Inflammatory macrophage (primary cell): Measurements from ENCODE around the gene FANCC.
"Not testable (repeated sequence)": the region's sequence is repeated elsewhere in the genome, so short reads cannot be mapped to it uniquely, and the experiment has no call there.

Experiments
- DNase-seq, 2 donors: peaks; one replicate each; pipeline ENCODE4 v3.0.0-alpha.2; 2020 to 2022

The FANCC gene

DNA sequence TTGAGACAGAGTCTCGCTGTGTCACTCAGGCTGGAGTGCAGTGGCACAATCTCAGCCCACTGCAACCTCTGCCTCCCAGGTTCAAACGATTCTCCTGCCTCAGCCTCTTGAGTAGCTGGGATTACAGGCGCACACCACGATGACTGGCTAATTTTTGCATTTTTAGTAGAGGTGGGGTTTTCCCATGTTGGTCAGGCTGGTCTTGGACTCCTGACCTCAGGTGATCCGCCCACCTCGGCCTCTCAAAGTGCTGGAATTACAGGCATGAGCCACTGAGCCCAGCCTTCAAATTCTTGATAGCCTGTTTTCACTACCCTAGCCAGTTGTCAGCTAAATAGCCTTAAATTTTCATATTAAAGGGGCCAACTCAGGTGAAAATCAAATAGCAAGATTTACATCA, 11.6 kb upstream of the FANCC start:
- DNase-seq, result not testable (repeated sequence)

DNA sequence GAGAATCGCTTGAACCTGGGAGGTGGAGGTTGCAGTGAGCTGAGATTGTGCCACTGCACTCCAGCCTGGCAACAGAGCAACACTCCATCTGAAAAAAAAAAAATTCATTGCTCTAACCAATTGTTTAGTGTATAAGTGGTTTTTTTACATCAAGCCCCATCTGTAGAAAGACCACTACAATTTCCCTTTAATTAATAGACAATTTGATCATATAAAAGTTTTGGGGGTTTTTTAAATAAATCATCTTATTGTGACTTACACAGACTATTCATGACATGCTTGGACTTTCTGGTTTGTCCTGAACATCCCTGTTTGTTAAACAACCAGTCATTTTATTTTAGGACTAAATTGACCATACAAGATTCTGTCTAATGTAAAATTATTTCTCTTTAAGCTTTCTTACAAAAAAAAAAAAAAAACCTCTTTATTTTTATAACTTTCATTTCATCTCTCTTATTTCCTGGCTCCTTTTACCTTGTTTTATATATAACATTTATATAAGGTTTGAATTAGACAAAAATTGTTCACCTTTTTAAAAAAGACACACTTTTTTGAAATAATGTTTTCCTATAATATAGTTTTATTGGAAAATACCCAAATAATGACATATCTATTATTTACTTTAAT, 9.8 kb upstream of the FANCC start:
- no peak for DNase-seq

DNA sequence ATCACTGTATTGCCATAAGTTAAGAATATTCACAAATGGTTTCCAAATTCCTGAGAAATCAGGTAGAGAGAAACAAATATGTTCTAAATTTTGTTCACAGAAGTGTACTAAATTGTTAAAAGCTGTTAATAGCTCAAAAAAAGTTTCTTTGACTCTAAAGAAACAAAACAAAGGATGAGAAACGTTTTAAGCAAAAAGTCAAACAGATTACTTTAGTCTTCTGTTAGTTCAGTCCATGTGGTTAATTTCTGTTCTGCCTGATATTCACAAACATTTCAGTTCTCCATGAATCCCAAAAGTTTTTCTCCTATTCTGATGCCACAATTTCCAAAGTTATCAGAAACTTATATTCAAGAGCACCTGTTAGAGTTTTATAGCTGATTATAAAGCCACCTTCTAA, 7.7 kb upstream of the FANCC start:
- DNase-seq, result no peak

DNA sequence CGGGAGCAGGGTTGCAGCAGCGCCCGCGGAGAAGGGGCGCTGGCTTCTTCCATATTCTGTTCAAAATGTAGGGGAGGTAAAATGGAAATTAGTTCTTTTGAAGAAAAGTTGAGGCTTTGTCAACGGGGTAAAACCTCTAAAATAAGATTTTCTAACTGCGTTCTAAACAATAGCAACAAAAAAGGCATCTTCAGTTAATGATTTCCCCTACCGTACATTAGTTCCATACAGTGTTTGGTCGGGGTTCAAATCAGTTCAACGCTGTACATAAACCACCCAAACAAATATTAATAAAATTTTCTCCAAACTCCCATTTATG, 343 bp upstream of the FANCC start:
- no peak for DNase-seq

DNA sequence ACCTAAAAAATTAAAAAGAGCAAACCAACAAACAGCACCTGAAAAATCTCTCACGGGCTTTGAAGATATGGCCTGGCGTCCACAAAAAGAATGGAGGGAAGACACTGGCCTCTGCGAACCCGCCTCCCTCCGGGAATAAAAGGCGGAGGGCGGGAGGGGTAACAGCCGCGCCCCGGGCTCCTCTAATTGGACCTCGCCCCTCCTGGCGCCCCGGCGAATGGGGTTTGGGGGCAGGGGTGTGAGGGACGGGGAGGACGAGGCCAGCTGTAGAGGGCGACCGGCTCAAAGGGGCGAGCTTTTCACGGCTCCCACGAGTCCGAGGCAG, 753 bp downstream of the FANCC start:
- DNase-seq, result peak; percentile 31 to 36

DNA sequence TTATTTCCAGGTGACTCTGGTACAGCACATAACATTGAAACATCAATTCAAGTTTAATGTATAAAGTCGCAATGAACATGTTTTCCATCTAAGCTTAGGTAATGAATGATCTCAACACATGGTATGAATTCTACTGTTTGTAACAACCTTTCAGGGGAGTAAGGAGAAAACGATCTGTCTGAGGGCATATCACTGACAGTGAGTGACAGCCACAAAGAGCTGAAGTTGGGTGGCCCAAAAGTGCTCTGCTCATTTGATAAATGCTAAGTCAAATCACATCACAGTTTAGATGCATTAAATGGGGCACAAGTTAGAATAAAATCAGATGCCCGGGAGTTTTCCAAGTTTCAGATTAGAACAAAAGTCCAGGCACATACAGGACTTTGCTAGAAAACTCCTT, 1.2 kb downstream of the FANCC start:
- no peak for DNase-seq

DNA sequence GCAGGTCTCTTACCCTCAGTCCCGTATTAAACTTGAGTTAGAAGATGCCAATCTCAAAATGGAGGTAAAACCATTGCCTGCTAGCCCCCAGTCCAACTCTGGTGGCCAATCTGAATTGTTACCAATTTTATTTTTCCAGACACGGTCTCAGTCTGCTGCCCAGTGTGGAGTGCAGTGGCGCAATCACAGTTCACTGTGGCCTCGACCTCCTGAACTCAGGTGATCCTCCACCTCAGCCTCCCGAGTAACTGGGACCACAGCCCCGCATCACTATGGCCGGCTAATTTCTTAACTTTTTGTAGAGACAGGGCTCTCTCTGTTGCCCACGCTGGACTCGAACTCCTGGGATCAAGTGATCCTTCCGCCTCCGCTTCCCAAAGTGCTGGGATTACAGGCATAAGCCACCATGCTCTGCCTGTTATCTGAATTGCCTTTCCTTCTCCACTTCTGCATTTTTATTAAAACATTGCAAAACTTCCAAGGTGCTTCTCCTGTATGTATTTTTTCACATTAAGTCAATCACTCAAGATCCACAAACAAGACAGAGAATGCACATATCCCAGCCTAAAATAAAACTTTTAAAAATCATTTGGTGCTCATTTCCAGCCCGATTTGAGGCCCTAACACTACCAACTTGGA, 2.3 kb downstream of the FANCC start:
- no peak for DNase-seq

DNA sequence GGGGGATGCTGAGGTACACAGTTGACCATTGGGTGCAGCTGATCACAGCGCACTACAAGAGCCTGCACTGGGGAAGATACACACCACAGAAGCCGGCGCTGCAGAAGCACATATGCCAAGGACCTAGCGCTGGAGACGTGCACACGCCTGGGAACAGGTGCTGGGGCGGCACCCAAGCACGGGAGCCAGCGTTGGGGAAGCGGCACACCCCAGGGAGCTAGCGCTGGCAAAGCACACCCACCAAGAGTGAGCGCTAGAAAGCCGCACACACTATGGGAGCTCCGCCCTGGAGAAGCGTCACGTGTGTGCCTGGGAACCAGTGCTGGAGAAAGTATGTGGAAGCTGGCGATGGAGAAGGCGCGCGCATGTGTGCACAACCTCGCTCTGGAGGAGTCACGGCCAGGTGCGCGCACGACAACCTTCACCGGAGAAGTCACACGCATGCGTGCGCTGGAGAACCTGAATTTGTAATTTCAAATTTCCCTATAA, 4.5 kb downstream of the FANCC start:
- DNase-seq, result peak; percentile 24 to 34

DNA sequence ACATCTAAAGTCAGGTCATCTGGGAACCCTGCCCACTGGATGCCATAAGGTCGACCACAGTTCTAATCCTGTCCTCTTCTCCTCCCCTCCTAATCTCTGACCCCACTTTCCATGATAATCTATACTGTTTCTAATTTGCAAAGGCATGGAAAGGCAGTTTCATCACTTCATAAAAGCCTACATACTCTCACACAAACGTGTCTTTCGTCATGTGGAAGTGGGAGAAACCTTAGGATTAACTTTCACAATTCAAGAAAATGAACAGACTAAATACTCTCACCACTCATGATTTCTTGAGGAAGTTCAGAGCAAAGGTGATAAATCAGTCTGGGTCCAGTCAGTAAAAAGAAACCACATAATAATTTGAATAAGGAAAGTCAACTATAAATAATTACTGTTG, 5.5 kb downstream of the FANCC start:
- peak; percentile 18 to 32 for DNase-seq

DNA sequence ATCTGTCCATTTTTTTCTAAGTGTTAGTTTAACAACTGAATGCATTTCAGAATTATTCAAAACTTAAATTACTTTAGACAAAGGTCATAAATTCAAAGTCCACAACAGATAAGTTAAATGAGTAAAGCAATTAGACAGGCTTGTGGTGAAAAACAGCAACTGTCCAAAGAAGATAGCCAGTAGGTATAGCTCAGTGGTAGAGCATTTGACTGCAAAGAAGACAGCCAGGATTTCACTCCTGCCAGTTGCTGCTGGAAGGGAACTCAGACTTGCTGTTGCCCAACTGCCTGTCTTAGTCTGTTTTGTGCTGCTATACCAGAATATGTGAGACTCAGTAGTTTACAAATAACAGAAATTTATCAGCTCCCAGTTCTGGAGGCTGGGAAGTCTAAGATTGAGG, 10.0 kb downstream of the FANCC start:
- no peak for DNase-seq

DNA sequence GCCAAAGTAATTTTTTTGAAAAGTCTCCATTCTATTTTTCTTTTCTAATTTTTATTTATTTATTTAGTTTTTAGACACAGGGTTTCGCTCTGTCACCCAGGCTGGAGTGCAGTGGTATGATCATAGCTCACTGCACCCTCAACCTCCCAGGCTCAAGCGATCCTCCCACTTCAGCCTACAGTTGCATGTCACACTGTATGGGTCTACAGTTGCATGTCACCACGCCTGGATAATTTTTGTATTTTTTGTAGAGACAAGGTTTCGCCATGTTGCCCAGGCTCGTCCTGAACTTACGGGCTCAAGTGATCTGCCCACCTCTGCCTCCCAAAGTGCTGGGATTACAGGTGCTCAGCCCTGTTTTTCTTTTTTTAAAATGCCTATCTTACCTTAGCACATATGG, 10.7 kb downstream of the FANCC start:
- no peak for DNase-seq

DNA sequence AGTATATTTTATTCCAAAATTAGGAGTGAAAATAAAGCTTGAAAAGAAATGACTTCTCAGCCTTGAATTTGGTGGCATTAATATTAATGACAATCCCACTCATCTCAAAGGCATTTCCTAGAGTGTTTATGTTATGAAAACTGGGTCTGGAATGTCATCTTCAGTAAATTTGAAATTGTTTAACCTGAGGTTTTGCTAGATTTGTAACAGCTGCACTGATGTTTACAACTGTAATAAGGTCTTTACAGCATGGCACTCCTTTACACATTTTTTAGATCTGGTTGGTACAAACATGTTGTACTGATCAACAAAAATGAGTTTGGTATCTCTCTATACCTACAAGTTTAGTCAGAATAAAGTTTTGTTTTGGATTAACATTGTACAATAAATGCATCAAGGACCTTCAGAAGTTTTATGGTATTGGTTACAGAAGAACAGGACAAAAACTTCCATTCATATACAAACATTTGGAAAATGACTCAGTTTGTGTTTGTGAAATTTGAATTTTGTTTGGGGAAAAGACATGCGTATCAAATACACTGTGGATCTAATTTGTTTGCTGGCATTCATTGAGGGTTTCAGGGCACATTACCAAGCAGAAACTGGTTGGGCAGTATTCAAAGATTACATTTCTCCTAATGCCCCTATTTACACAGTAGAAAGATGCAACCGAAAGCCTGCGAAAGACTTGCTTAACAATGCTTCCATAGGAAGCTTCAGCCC, 11.6 kb downstream of the FANCC start:
- DNase-seq, result no peak

DNA sequence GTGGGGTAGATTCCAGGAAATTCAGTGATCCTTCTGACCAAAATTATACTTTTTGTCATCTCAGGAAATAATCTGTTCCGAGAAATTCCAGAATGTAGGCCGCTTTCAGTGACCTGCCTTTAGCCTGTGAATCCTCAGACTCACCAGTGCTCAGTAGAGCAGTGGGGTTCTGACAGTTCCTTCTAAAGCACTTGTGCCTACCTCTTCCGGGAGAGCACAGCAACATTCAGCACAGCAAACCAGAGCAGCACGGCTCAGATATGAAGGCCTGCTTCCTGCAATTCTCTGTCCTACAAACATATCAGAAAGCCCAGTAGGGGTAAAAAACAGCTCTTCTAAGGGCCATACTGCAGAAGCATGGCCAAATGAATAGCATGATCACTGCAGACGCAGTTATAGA, 15.0 kb downstream of the FANCC start:
- DNase-seq, result peak in 1 of 2 donors; percentile 3

DNA sequence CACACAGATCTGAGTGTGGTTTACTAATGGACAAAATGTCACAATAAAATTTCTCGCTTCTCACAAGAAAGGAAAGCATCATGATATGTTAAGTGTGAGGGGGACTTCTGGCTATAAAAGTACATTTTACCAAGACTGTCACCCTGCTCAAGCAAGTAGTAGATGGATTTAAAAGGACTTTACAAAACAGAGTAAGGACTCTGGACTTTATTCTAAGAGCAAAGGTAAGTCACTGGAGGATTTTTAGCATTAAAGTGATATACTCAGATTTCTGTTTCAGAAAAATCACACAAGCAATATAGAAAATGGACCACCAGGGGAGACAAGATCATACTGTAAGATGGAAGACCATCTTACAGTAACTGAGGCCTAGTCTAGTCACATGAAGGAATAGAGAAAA, 19.7 kb downstream of the FANCC start:
- no peak for DNase-seq

DNA sequence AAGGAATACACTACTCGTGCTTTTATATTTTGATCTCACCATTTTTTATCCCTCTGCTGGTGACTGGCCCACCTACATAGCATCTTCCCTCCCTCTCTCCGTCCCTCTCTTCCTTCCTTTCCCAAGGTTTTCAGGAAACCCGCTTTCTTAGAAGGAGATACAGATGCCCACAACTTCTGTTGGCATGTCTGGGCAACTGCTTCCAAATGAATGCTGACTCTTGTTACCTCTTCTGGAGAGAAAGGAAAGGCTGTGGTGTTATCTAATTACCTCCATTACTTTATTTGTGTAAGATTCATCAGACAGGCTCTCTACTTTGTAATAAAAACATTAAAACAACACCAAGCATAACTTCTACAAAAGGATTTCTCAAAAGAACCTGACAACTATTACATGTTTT, 20.2 kb downstream of the FANCC start:
- no peak for DNase-seq

DNA sequence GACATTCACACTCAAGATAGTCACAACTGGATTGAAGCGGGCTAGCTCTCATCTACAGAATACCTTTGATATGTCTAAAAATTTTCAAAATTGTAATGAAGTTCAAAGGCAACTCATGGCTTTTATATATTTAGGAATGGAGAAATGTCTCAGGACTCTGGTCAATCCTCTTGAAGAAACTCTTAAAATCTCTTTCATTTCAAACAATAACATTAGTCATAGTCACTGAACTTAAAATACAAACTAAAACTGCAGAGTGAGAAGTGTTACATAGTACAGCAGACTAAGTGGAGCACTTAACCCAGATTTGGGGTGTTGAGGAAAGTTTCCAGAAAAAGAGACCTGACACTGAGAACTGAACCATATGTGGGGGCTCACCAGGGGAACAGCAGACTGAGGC, 20.7 kb downstream of the FANCC start:
- no peak for DNase-seq

DNA sequence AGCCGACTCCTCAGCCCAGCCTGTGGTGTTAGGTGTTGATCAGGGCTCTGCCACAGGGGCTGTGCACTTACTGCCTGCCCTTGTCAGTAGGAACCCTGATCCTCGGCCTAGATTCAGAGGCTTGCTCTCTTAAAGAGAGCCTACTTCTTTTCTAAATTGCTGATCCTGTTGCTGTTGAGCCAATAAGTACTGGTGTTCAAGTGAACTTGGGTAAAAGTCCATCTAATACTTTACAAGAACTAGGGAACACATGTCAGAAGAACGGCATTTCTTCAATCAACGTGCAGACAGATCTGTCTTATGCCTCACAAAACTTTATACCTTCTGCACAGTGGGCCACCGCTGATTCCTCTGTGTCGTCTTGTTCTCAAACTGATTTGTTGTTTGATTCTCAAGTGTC, 24.2 kb downstream of the FANCC start:
- DNase-seq, result not testable (repeated sequence)

DNA sequence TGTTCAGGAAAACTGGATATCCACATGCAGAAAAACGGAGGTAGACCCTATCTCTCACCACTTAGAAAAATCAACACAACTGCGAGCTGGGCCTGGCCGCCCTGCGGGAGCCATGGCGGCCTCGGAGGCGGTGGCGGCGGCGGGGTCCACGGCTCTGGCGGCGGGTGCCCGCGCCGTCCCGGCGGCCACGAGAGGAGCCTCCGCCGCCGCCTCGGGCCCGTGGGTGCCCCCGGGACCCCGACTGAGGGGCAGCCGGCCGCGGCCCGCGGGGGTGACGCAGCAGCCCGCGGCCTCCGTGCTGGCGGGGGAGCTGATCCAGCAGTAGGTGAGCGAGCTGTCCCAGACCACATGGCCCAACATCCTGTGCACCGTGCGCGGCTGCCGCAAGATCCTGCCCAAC, 25.3 kb downstream of the FANCC start:
- DNase-seq, result no peak

DNA sequence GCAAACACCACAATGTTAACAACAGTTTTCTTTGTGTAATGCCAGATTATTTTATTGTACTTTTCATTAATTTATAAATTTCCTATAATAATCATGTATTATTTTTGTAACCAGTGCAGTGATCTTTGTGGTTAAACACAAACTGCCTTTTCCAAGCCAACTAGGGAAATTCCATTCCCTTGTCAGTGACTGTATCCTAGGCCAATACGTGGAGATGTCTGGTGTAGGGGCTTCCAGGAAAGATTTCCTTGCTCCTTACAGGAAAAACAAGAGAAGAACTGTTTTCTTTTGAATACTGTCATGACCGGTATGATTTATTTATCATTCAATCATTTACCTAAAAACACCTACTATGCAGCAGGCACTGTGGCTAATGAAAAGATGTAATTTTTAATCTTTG, 31.4 kb downstream of the FANCC start:
- no peak for DNase-seq

DNA sequence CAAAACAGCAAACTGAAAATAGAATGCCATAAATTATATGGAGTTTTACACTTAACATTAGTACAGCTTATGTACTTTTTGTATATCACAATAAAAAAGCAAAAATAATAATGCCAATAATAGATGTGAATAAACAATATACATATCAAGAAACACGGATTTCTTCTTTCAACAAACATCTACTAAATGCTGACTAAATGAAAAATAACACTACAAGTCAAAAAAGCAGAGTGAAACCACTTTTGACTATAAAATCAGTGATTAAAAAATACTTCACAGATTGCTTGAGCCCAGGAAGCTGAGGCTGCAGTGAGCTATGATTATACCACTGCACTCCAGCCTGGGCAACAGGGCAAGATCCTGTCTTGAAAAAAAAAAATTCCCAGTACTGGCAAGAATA, 32.2 kb downstream of the FANCC start:
- no peak for DNase-seq

DNA sequence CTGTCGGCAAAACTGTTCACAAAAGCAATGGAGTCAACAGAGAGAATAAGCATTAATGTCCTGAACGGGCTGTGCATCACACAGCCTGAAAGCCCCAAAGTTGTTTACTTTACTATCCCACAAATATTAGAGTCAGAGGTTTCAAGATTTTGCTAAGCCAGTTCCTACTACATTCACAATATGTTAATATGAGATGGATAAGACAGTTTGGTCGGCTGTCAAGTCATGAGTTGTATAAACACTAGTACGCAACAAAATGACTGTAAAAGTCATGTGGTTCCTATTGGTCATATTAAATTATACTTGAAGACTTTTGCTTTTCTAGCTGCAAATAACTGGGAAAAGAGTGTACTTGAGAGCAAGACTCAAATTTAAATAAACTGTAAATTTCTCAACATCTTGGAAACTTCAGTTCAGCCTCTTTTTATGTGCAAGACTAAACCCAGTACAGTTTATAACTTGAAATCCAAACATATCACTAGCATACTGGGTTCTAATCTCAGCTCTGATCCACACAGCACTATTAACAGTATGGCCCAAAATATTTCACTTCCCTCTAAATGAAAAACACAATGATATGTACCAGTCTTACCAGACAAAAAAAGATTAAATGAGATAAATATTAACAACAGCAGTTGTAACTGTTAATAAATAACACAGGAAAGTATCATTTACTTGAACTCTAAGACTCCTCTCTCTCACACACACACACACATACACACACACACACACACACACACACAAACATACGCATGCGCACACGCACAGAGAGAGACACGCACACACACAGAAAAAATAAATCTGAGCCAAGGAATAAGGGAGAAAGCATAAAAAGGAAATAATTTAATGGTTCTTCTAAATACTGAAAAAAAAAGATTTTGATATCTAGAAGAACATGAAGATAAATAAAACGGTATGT, 33.1 kb downstream of the FANCC start:
- DNase-seq, result no peak

DNA sequence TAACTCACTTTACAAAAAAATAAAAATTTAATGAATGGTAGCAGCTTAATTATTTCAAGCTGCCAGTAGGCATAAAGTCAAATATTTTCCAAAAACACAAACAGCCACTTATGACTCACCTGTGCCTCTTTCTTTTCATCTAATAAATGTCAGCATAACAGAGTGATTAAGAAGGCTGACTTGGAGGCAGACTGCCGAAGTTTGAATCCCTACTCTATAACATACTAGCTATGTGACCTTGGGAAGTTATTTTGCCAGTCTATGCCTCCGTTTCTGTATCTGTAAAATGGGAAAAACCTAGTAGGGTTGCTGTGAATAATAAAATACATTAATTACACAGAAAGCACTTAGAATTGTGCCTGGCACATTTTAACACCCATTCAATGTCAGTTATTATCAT, 33.8 kb downstream of the FANCC start:
- no peak for DNase-seq

DNA sequence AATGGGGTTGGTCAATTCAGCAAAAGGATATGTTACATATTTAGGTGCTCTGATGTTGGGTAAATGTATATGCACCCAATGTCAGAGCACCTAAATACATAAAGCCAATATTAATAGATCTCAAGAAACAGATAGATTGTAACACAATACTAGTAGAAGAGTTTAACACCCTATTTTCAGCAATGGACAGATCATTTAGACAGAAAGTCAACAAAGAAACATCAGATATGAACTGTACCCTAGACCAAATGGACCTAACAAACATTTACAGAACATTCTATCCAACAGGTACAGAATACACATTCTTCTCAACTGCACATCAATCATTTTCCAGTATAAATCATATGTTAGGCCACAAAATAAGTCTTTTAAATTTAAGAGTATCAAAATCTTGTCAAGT, 35.2 kb downstream of the FANCC start:
- DNase-seq, result no peak
